Measurements from ENCODE around the gene MRPL11. TPM values are rescaled to one million over a fixed set of nuclear protein-coding genes. Genes with fewer than 3 reads are reported as not detected.

MRPL11 gene
- total RNA-seq, 1 experiment from 2014 or later = 138 TPM

- Histone ChIP-seq H3K27ac (no peak overlapping the region), H3K79me2 (ENCODE audit: low read depth) (no peaks in the 10 kb centered on the region), H3F3A (ENCODE audit: insufficient read depth, low read depth) (no peaks in the 10 kb centered on the region), H3K4me2 (no peak overlapping the region), H3K9me2 (ENCODE audit: insufficient read depth) (no peaks in the 10 kb centered on the region), H3K9me3 (ENCODE audit: insufficient read depth, low read depth) (no peaks in the 10 kb centered on the region), H2AFZ (no peak overlapping the region), H3K27me3 (ENCODE audit: insufficient read depth, low read depth) (peaks cover 88% of the 10 kb centered on the region), H3K36me3 (ENCODE audit: low read depth) (no peaks in the 10 kb centered on the region), H3K4me1 (replicated peaks; ENCODE audit: insufficient read depth) (no peaks in the 10 kb centered on the region), H3K4me3 (no peak overlapping the region), H4K20me1 (ENCODE audit: insufficient read depth) (peaks cover 3% of the 10 kb centered on the region; the same call in 1 of the 2 replicates)
- peak; percentile 58 to 87 for DNase-seq
- ChIA-PET CTCF (interaction anchor here (0.7 to 1.9 kb wide), 2 partner anchors 71 to 96 kb away, joined by 4 to 7 read pairs; no protein-coding TSS in a partner anchor), POLR2A (ENCODE audit: unreplicated experiment) (no interaction called here)
- peak; percentile 100 for TF ChIP-seq CTCF (conservative IDR thresholded peaks at IDR 0.05)
- TF ChIP-seq EZH2 (IDR thresholded peaks at IDR 0.05; ENCODE audit: low read depth) = no peak
- BruUV-seq (replicated peaks) = no TSS peak
- intact Hi-C loops (cut with micrococcal nuclease; ENCODE audit: unreplicated experiment) = loop anchor here (1.0 to 5.0 kb wide), 5 partner anchors 22 to 909 kb away; no protein-coding TSS in a partner anchor
Observed at GRCh38 chr11:66408488-66409214, 30.0 kb downstream of the MRPL11 start.

GRCh38 chr11:66407651-66408050 is 31.0 kb downstream of the MRPL11 start:
- TF ChIP-seq CTCF (conservative IDR thresholded peaks at IDR 0.05) = no peak
- TF ChIP-seq EZH2 (IDR thresholded peaks at IDR 0.05; ENCODE audit: low read depth) = no peak
- no TSS peak for BruUV-seq (replicated peaks)
- intact Hi-C loops (cut with micrococcal nuclease; ENCODE audit: unreplicated experiment) = loop anchor here (1.0 to 5.0 kb wide), 5 partner anchors 23 to 910 kb away; no protein-coding TSS in a partner anchor

GRCh38 chr11:66393954-66394353 is 44.7 kb downstream of the MRPL11 start:
- no peaks in the 10 kb centered on the region for H3K9me2 ChIP-seq (ENCODE audit: insufficient read depth)
- TF ChIP-seq CTCF (conservative IDR thresholded peaks at IDR 0.05) (no peak), EZH2 (IDR thresholded peaks at IDR 0.05; ENCODE audit: low read depth) (no peak)
- H3K36me3 ChIP-seq (ENCODE audit: low read depth) = no peaks in the 10 kb centered on the region
- H4K20me1 ChIP-seq (ENCODE audit: insufficient read depth) = no peaks in the 10 kb centered on the region
- ChIA-PET POLR2A (ENCODE audit: unreplicated experiment) (no interaction called here), CTCF (interaction anchor here (0.6 kb wide), 1 partner anchor 277 kb away, joined by 4 read pairs; no protein-coding TSS in a partner anchor)
- peaks cover 16% of the 10 kb centered on the region; the same call in 1 of the 2 replicates for H3K27me3 ChIP-seq (ENCODE audit: insufficient read depth, low read depth)
- no peak overlapping the region for H2AFZ ChIP-seq
- H3K9me3 ChIP-seq (ENCODE audit: insufficient read depth, low read depth) = no peaks in the 10 kb centered on the region
- no peaks in the 10 kb centered on the region for H3K4me1 ChIP-seq (replicated peaks; ENCODE audit: insufficient read depth)
- intact Hi-C loops (cut with micrococcal nuclease; ENCODE audit: unreplicated experiment) = no loop called here
- H3F3A ChIP-seq (ENCODE audit: insufficient read depth, low read depth) = peaks cover 5% of the 10 kb centered on the region; the same call in 1 of the 2 replicates
- no peak overlapping the region for H3K4me3 ChIP-seq
- no peak overlapping the region for H3K27ac ChIP-seq
- BruUV-seq (replicated peaks) = no TSS peak
- no peak overlapping the region for H3K4me2 ChIP-seq
- no peak for DNase-seq
- no peaks in the 10 kb centered on the region for H3K79me2 ChIP-seq (ENCODE audit: low read depth)

More at GRCh38 chr11:66407651-66408050, 31.0 kb downstream of the MRPL11 start:
- no peak overlapping the region for H2AFZ ChIP-seq
- H3K4me2 ChIP-seq = no peak overlapping the region
- no peaks in the 10 kb centered on the region for H3K9me3 ChIP-seq (ENCODE audit: insufficient read depth, low read depth)
- POLR2A ChIA-PET (ENCODE audit: unreplicated experiment) = interaction anchor here (0.6 kb wide), 1 partner anchor 916 kb away, joined by 3 read pairs; no protein-coding TSS in a partner anchor
- no peaks in the 10 kb centered on the region for H3K9me2 ChIP-seq (ENCODE audit: insufficient read depth)
- H3K4me1 ChIP-seq (replicated peaks; ENCODE audit: insufficient read depth) = no peaks in the 10 kb centered on the region
- H3K27ac ChIP-seq = no peak overlapping the region
- H3F3A ChIP-seq (ENCODE audit: insufficient read depth, low read depth) = no peaks in the 10 kb centered on the region
- no peak overlapping the region for H3K4me3 ChIP-seq
- no peaks in the 10 kb centered on the region for H3K79me2 ChIP-seq (ENCODE audit: low read depth)
- CTCF ChIA-PET = interaction anchor here (1.1 to 1.9 kb wide), 2 partner anchors 14 to 72 kb away, joined by 7 read pairs; no protein-coding TSS in a partner anchor
- H3K36me3 ChIP-seq (ENCODE audit: low read depth) = no peaks in the 10 kb centered on the region
- H4K20me1 ChIP-seq (ENCODE audit: insufficient read depth) = peaks cover 3% of the 10 kb centered on the region; the same call in 1 of the 2 replicates
- peaks cover 88% of the 10 kb centered on the region for H3K27me3 ChIP-seq (ENCODE audit: insufficient read depth, low read depth)
- DNase-seq = no peak

Data from PC-9 (cell line).